CMK (cell line): ENCODE measurements around the gene NLRC5.

Experiments used
- DNase-seq: peaks from one replicate; pipeline ENCODE4 v3.0.0-alpha.2; 2010; ENCODE audit warnings: low read depth

The NLRC5 gene, protein sequence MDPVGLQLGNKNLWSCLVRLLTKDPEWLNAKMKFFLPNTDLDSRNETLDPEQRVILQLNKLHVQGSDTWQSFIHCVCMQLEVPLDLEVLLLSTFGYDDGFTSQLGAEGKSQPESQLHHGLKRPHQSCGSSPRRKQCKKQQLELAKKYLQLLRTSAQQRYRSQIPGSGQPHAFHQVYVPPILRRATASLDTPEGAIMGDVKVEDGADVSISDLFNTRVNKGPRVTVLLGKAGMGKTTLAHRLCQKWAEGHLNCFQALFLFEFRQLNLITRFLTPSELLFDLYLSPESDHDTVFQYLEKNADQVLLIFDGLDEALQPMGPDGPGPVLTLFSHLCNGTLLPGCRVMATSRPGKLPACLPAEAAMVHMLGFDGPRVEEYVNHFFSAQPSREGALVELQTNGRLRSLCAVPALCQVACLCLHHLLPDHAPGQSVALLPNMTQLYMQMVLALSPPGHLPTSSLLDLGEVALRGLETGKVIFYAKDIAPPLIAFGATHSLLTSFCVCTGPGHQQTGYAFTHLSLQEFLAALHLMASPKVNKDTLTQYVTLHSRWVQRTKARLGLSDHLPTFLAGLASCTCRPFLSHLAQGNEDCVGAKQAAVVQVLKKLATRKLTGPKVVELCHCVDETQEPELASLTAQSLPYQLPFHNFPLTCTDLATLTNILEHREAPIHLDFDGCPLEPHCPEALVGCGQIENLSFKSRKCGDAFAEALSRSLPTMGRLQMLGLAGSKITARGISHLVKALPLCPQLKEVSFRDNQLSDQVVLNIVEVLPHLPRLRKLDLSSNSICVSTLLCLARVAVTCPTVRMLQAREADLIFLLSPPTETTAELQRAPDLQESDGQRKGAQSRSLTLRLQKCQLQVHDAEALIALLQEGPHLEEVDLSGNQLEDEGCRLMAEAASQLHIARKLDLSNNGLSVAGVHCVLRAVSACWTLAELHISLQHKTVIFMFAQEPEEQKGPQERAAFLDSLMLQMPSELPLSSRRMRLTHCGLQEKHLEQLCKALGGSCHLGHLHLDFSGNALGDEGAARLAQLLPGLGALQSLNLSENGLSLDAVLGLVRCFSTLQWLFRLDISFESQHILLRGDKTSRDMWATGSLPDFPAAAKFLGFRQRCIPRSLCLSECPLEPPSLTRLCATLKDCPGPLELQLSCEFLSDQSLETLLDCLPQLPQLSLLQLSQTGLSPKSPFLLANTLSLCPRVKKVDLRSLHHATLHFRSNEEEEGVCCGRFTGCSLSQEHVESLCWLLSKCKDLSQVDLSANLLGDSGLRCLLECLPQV (N-terminal part only)

DNA sequence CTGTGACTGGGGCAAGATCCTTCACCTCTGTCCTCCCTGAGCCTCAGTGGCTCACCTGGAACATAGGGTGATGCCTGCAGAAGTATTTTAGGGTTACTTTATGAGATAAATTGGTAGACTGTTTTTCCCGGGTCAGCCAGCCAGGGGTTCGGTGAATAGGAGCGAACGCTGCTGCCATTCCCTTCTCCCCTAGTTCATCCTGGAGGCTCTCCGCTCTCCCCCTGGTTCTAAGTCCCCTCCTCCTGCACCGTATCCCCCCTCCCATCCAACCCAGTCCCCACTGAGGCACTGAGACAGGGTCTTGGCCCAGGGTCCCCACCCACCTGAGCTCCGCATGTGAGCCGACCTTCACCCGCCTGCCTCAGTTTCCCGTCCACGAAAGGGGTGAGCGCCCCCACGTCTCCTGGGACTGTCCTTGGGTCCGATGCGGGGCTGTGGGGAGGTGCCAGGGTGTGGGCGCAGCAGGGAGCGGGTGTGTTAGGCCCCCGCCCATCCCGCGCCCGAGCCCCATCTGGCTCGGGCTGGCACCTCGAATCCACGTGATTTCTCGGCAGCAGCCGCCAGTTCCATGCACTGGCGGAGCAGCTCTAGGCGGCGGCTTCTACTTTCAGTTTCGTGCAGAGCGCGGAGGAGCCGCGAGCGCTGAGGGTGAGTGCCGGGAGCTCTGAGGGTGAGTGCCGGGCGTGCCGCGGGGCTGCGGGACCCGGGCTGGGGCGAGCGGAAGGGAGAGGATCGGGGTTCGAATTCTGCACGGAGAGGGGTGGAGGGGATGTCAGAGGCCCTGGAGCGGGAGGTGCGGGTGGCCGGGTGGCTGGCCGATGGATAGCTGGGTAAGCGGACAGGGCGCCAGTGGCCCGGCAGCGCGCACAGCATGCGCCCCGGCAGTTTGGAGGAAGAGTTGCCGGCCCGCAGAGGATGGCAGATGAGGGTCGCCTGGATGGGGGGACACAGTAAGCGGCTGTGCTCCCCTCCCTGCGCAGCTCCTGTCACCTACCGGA, at the start of gene NLRC5:
TSS of gene NLRC5 (plus strand) at position 610 of the 998 bp plus-strand sequence. CDS start 31,156 bp downstream, outside the sequence.
- no peak for DNase-seq

DNA sequence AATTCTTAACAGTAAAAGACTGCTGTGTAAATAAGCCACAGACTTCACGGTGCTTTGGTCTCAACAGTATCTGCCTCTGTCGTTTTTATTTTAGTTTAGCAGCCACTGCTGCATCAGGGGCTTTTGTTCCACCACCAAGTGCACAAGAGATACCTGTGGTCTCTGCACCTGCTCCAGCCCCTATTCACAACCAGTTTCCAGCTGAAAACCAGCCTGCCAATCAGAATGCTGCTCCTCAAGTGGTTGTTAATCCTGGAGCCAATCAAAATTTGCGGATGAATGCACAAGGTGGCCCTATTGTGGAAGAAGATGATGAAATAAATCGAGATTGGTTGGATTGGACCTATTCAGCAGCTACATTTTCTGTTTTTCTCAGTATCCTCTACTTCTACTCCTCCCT, 49.6 kb upstream of the NLRC5 start:
- DNase-seq: no peak

DNA sequence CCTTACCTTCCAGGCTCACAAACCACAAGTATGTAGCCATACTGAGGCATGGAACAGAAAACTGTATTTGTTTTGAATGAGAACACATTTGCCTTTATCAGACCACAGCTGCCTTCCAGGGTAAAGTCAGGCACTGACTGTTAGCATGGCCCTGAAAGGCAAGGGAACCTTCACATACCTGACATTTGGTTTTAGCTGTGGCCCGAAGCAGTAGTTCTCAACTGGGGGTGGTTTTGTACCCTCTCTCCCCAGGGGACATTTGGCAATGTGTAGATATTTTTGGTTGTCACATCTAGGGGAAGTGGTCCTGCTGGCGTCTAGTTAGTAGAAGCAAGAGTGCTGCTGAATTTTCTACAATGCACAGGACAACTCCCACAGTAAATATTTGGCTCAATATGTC, 48.3 kb upstream of the NLRC5 start:
- DNase-seq: no peak

DNA sequence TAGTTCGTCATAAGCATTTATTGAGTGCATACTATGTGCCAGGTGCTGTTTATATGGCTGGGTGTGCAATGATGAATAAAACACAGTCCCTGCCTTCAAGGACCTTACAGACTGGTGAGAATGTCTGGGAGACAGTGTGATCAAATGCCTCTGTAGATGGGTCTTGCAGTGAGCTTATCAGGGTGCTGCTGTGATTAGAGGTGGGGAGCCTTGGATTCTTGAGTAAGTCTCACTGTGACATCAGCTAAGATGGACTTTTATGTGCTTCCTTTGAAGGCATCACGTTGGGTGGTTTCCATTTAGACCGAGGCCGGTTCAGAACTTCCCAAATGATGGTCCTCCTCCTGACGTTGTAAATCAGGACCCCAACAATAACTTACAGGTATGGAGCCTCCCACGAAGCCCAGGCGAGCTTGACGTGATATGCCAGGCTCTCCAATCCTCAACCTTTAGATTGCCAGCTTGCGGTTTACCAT, 47.5 kb upstream of the NLRC5 start:
- DNase-seq: no peak

DNA sequence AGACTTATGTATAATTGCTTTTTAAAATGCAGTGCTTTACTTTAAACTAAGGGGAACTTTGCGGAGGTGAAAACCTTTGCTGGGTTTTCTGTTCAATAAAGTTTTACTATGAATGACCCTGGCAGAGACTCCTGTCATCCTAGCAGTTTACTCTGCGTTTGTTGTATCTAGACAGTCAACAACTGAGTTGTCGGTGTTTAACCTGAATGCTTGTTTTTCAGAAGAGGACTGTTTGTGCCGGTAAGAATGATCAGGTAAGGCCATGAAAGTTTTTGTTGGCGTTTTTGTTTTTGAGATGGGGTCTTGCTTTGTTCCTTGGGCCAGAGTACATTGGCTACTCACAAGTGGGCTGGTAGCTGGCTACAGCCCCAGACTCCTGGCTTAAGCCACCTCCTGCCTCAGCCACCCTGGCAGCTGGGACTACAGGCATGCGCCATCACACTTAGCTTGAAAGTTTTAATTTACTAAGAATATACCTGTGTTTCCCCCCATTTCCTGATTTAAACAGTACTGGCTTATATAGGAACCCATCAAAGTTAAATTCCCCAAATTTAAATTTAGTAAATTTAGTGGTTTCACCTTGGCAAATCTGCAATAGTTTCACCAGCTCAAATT, 45.5 kb upstream of the NLRC5 start:
- no peak for DNase-seq

DNA sequence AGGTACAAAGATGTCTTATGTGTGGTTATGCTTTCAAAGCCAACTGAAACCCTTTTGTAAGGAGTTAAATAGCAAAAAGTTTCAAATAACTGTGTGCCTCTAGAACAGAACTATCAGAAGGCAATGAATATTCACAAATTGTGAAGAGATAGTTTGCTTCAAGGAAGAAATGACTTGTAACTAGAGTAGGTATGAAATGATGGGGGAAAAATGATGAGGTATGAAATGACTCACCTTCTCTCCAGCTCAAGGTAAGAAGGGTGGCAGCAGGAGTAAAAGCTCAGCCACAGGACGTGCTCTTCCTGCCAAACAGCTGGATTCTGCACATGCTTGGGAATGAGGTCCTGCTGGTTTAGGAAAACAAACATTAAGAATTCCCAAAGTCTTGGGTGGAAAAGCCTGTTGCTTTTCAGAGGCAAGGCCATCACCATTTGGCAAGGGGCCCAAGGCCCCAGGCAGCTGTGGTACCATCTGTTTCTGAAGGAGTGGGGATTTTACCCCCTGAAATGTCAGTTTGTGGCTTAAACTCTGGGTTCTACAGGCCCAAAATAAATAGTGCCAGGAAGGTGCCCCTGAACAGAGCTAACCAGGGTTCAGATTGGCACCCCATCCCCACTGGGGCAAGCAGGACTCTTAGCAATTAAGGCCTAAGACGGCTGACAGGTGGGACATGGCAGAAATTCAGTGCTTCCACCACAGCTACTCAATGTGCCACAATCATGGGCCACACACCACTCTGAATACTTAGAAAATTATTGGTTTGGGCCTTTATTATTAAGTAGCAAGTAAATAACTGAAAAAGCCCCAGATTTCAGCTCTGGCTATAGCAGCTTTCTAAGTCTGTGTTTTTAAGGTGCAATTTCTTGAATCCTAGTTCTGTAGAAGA, 44.2 kb upstream of the NLRC5 start:
- no peak for DNase-seq

DNA sequence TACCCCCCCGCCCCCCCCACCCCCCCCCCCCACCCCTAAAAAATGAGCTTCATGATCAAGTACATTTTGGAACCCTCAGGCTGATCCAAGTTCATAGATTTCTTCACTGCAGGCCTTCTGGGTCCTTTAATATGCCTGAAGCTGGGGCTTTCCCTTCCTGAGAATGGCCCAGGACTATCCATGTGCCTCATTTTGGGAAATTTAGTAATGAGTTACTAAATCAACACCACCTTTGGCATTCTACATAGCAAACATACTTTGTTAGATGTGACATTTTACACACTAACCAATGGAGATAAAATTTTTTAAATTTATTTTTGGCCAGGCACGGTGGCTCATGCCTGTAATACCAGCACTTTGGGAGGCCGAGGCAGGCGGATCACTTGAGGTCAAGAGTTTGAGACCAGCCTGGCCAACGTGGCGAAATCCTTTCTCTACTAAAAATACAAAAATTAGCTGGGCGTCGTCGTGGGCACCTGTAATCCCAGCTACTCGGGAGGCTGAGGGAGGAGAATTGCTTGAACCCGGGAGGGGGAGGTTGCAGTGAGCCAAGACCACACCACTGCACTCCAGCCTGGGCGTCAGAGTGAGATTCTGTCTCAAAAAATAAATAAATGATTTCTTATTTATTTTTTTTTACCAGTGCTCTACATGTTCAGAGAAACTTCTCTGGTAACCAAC, 43.4 kb upstream of the NLRC5 start:
- DNase-seq: no peak

DNA sequence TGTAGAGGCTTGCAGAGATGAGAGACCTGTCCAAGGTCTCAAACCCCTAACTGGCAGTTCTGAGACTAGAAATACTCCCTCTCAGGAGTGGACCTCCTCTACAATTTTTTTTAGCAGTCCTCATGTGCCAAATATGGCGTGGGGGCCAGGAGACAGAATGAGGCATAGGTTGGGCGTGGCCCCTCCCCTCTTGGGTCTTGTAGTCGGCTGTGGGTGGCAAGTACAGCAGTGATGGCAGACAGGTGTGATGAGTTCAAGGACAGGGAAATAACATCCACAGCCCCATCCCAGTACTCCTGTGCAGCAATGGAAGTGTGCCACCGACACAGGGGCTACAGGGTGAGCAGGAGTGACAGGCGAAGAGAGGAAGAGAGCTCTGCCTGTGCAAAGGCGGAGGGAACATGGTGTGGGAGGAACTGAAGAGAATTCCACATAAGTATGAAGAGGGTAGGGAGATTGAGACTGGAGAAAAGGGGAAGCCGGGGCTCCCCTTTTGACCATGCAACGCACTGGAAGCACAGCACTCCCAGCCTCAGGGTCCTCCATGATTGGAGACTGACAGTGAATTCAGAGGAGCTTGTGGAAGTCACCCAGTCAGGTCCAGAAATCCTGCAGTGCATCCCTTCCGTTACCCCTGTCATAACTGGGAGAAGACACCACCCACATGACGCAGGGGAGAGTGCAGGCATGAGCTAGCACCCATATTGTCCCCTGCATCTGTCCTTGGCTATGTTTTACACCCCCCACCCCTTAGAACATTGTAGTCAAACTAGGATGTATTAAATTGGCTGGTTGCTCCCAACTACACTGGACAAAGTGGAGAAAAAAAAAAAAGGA, 42.4 kb upstream of the NLRC5 start:
- DNase-seq: no peak

DNA sequence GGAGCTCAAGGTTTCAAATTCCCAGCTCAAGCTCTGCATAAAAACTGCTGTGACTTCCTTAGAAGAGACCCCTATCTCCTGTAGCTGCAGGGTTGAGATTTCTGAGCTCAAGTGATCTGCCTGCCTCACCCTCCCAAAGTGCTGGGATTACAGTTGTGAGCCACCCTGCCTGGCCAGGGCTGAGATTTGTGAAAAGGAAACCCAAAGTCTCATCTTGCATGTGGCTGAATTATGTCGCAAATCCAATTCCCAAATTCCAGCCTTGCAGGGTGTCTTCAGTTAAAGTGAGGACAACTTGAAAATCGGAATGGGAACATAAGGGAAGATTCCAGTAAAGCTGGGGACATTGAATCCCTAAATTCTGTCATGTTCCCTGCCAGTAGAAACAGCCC, 41.8 kb upstream of the NLRC5 start:
- no peak for DNase-seq

DNA sequence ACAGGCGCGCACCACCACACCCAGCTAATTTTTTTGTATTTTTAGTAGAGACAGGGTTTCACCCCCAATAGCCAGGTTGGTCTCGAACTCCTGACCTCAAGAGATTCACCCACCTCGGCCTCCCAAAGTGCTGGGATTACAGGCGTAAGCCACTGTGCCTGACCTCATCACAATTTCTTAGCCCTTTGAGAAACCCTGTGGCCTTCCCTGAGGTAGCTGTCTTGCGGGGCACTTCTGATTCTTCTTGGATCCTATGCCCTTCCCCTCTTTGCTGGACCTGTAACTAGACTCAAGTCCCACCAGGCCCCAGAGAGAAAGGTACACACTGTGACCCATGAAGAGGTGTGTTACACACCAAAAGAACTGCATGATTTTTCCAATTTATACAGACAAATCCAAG, 41.1 kb upstream of the NLRC5 start:
- no peak for DNase-seq

DNA sequence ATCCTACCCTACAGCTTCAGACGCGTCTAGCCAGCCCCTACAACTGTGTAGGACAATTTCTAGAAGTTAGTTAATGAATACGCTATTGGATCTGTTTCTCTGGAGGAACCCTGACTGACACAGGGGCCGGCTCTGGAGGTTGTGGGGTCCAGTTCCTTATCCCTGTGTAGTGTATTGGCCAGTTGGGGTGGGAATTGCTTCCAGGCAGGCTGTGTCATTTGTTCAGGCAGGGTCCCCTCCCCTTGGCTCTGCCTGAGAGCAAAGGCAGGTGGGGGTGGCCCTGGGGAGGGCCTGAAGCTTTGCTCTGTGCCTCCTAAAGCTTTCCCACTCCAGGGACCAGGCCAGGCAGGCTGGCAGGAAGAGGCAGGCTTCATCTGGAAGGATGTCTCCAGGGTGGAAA, 39.3 kb upstream of the NLRC5 start:
- no peak for DNase-seq

DNA sequence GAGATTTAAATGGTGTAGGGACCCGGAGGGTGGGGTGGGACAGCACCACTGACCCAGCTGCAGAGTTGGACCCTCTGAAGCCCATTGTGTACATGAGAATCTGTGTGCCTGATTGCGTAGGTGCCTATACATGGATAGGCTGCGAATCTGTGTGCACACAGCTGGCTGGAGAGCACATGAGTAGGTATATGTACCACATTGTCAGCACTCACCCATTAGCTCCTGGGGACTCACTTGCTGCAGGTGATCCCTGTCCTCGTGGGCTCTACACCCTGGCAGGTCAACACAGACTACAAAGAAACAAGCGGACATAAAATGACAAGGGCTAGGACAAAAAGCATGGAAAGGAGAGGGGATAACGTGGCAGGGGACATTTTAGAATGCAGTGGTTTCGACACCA, 38.9 kb upstream of the NLRC5 start:
- no peak for DNase-seq

DNA sequence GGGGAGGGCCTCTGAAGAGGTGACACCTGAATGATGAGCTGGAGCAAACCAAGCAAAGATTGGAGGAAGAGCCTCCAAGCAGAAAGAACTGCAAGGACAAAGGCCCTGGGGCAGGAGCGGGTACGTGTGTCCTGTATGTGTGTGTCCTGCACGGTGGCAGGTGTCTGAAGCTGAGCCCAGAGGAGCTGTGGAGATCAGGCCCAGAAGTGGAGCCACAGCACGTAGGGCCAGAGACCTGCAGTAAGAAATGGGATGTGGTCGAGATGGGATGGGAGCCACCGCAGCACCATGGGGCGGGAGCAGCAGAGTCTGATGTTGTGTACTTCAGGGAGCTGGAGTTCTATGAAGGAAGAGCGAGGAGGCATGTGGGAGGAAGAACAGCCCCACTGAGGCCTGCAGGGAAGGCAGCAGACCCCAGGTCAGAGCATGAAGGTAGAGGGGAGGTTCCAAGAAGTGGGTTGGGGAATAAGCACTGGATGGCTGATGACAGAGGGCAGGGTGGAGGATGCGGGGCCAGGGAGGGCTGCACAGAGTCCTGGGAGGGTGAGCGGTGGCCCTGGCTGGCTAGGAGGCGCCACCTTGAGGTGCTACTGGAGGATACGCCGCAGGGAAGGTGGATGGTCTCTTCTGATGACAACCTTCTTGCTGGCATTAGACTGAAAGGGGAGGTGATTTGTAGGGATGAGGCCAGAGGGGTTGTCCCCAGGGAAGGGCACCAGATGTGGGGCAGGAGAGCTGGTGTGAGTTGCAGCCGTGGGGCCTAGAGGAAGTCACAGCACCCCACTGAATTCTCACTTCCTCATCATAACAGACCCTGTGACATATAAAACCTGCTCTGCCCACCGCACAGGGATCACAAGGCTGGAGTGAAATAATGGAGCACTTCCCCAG, 38.2 kb upstream of the NLRC5 start:
- no peak for DNase-seq

DNA sequence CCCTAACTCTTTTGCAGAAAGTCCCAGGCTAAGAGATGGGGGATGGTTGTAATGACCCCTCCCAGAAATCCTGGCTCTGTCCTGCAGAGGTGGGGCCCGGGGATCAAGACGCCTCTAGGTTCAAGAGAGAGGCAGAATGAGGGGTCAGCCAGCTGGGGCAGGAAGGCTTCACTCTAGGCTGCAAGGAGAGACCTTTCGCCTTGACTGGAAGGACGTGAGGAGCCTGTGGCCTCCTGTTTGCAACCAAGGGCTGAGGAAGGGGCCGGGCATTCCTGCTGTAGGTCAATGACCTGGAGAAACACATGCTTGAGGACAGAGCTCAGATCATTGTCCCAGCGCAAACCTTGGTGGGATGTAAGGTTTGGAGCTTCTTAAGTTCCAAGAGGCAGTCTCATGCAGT, 36.4 kb upstream of the NLRC5 start:
- no peak for DNase-seq

DNA sequence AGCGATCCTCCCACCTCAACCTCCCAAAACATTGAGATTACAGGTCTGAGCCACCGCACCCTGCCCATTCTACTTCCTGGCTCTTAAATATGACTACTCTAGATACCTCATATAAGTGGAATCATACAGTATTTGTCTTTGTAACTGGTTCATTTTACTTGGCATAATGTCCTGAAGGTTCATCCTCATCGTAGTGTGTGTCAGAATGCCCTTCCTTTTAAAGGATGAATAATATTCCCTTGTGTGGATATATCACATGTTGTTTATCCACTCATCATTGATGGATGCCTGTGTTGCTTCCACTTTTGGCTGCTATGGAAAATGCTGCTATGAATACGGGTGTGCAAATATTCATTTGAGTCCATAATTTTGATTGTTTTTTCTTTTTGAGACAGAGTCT, 33.3 kb upstream of the NLRC5 start:
- DNase-seq: no peak

DNA sequence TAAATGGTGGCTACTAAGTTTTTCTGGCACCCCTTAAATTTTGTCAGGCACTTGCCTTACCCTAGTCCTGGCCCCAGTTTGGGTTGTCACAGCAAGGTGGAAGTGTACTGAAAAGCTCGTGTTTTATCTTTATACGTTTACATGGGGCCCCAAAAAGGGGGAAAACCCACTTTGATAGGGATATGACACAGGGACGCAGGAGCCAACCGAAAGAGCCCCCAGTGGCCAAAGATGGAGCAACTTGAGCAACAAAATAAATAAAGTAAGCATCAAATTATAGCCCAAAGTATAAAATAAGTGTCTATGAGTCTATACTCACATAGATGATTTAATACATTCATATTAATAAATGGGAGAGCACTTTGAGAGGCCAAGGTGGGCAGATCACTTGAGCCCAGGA, 32.6 kb upstream of the NLRC5 start:
- no peak for DNase-seq

DNA sequence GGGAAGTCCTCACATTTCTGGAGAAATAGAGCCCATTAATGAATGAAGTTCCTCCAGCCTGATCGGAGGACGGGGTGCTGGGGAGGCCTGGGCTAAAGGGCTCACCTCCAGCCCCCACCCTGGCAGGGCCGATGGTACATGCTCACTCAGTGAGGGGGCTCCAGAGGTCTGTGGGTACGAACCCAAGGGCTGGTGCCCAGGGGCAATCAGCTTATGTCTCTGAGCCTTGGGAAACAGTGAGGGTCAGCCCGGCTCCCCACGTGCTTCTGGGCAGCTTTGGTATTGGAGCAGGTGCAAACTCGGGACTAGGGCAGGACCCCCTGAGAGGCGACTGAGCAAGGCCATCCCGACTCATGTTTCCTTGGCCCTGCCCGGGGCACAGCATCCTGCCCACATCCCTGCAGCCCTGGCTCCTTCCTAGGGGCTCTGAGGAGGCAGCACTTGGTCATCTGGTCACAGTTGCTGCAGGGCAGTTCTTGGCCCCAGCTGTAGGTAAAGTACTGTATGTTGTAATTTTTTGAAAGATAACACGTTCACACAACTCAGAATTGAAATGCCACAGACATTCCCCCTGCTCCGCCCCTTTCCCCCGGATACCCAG, 28.6 kb upstream of the NLRC5 start:
- no peak for DNase-seq
